Gastroesophageal sphincter (tissue), 4 donors: ENCODE results near the gene RPRD1B. TPM values are rescaled to one million over a fixed set of nuclear protein-coding genes. Genes with fewer than 3 reads are reported as not detected.

Experiments used
- ATAC-seq: fragments of 150-250 bp; one replicate; pipeline ENCODE4 v1.9.1; 2016; ENCODE audit warnings: mild to moderate bottlenecking, moderate library complexity
- H3K27ac ChIP-seq, 4 donors: fragments of 200-600 bp; sonication (generic) in 3 of 4; 1 replicate in 3 of 4; 2 replicates in 1 of 4; pipeline ENCODE4 v1.5.1; 2016 to 2019
- H3K27me3 ChIP-seq: fragments of 200-600 bp; sonication (generic); one replicate; pipeline ENCODE4 v1.5.1; 2019
- H3K36me3 ChIP-seq, 2 donors: fragments of 200-600 bp; sonication (generic); one replicate each; pipeline ENCODE4 v1.5.1; 2019; ENCODE audit warnings: control low read depth in 1 of 2
- H3K4me1 ChIP-seq, 3 donors: fragments of 200-600 bp; sonication (generic); 1 replicate in 2 of 3; 2 replicates in 1 of 3; pipeline ENCODE4 v1.5.1; 2016 to 2019; ENCODE audit warnings: control low read depth in 2 of 3
- H3K4me3 ChIP-seq, 2 donors: fragments of 200-600 bp; sonication (generic); one replicate each; pipeline ENCODE4 v1.5.1; 2019; ENCODE audit warnings: mild to moderate bottlenecking in 1 of 2, moderate library complexity in 1 of 2
- H3K9me3 ChIP-seq, 3 donors: fragments of 200-600 bp; sonication (generic); one replicate each; pipeline ENCODE4 v1.5.1; 2017 to 2019; ENCODE audit warnings: control low read depth in 2 of 3
- CTCF ChIP-seq, 4 experiments: fragments of 200-600 bp in 2 of 4; fragments of 450-650 bp in 2 of 4; sonication (generic) in 1 of 4; IDR thresholded peaks; one replicate each; pipeline ENCODE4 v1.5.1; 2017 to 2019; ENCODE audit warnings: antibody characterized with exemption in 4 of 4, mild to moderate bottlenecking in 2 of 4, moderate library complexity in 2 of 4
- EP300 ChIP-seq: sonication (generic); formaldehyde crosslinking; IDR thresholded peaks from one replicate; pipeline ENCODE4 v1.6.1; 2017; ENCODE audit warnings: antibody characterized with exemption, mild to moderate bottlenecking
- POLR2A ChIP-seq, 2 donors: fragments of 450-650 bp; IDR thresholded peaks; one replicate each; pipeline ENCODE4 v1.6.1; 2017; ENCODE audit warnings: antibody characterized with exemption in 2 of 2, mild to moderate bottlenecking in 2 of 2, moderate library complexity in 1 of 2
- POLR2AphosphoS5 ChIP-seq: sonication (generic); formaldehyde crosslinking; IDR thresholded peaks from one replicate; pipeline ENCODE4 v1.6.1; 2017; ENCODE audit warnings: antibody characterized with exemption
- WGBS, 2 donors: methylation state at CpG; one replicate each; pipeline ENCODE4 v1.1.5; 2018; ENCODE audit warnings: low coverage in 1 of 2; 5-methylcytosine and 5-hydroxymethylcytosine counted together
- total RNA-seq, 4 donors: library from RNA; depleted of rRNA; stranded (reverse); fragments of >200 nt; gene quantifications; one replicate each; pipeline ENCODE4 v1.1.0, GENCODE V29; 2016

The RPRD1B gene
- total RNA-seq, 4 donors from 2014 or later = 17.1 to 26.8 (median 23.7) TPM

- peak; percentile 50 for TF ChIP-seq POLR2AphosphoS5
- no peak for TF ChIP-seq CTCF (IDR thresholded peaks at IDR 0.05)
- Histone ChIP-seq H3K27me3 (no peaks in the 10 kb centered on the region), H3K4me3 (no peak overlapping the region), H3K36me3 (peaks cover 2 to 95% of the 10 kb centered on the region in 2 donors), H3K9me3 (no peaks in the 10 kb centered on the region), H3K4me1 (peaks cover 0 to 44% (median 0%) of the 10 kb centered on the region in 3 donors), H3K27ac (peak overlapping the region in 3 of 4 donors; percentile 14 to 53 (median 25))
- 58 to 59% methylated on average over 7 to 9 of the region's 9 CpGs for WGBS, 2 donors
- no peak for ATAC-seq
Observed at GRCh38 chr20:38066969-38067716, 33.6 kb downstream of the RPRD1B start.

GRCh38 chr20:38067717-38068365, 34.3 kb downstream of the RPRD1B start:
- H3K4me1 ChIP-seq = peaks cover 0 to 50% (median 2%) of the 10 kb centered on the region in 3 donors
- H3K27me3 ChIP-seq = no peaks in the 10 kb centered on the region
- ATAC-seq = no peak
- WGBS, 2 donors = 79 to 90% methylated on average over 10 to 11 of the region's 15 CpGs
- H3K27ac ChIP-seq = peak overlapping the region in 2 of 4 donors; percentile 14 to 53
- H3K36me3 ChIP-seq = peaks cover 2 to 92% of the 10 kb centered on the region in 2 donors
- no peaks in the 10 kb centered on the region for H3K9me3 ChIP-seq
- no peak for TF ChIP-seq CTCF (IDR thresholded peaks at IDR 0.05)
- no peak for TF ChIP-seq POLR2A (IDR thresholded peaks at IDR 0.05)
- no peak for TF ChIP-seq POLR2AphosphoS5
- TF ChIP-seq EP300 = no peak
- no peak overlapping the region for H3K4me3 ChIP-seq

GRCh38 chr20:38072898-38073297, 39.4 kb downstream of the RPRD1B start:
- WGBS, 2 donors = 0% methylated on average over 1 of the region's 1 CpG; no CpG with 5 or more reads in 1 of the 2 donors
- no peak for TF ChIP-seq POLR2AphosphoS5
- no peak for TF ChIP-seq CTCF (IDR thresholded peaks at IDR 0.05)
- Histone ChIP-seq H3K4me1 (peaks cover 23 to 63% (median 35%) of the 10 kb centered on the region in 3 donors), H3K9me3 (no peaks in the 10 kb centered on the region), H3K27ac (peak overlapping the region; percentile 75 to 85 (median 82)), H3K27me3 (no peaks in the 10 kb centered on the region), H3K36me3 (peaks cover 2 to 53% of the 10 kb centered on the region in 2 donors), H3K4me3 (no peak overlapping the region)
- ATAC-seq = peak; percentile 61

GRCh38 chr20:38073307-38074071, 39.9 kb downstream of the RPRD1B start:
- H3K4me1 ChIP-seq = peaks cover 23 to 67% (median 35%) of the 10 kb centered on the region in 3 donors

More at GRCh38 chr20:38073307-38074071, 39.9 kb downstream of the RPRD1B start:
- peak; percentile 89 for ATAC-seq
- no peak overlapping the region for H3K4me3 ChIP-seq
- WGBS, 2 donors = 13 to 26% methylated on average over 4 to 5 of the region's 5 CpGs
- TF ChIP-seq POLR2AphosphoS5 = peak; percentile 80
- no peak for TF ChIP-seq EP300
- peak; percentile 81 to 88 (median 84) for TF ChIP-seq CTCF (IDR thresholded peaks at IDR 0.05)
- no peak for TF ChIP-seq POLR2A (IDR thresholded peaks at IDR 0.05)
- H3K27ac ChIP-seq = peak overlapping the region; percentile 80 to 98 (median 84)
- no peaks in the 10 kb centered on the region for H3K27me3 ChIP-seq
- peaks cover 2 to 47% of the 10 kb centered on the region in 2 donors for H3K36me3 ChIP-seq
- H3K9me3 ChIP-seq = no peaks in the 10 kb centered on the region
